GM23248 (cell line): ENCODE measurements around the gene UNC5C.

ENCODE experiments used
- EZH2 ChIP-seq: fragments of 200-600 bp; sonication (generic); IDR thresholded peaks from 2 replicates; pipeline ENCODE4 v1.6.1; 2018; ENCODE audit warnings: antibody characterized with exemption, mild to moderate bottlenecking; ENCODE audit not compliant: insufficient read depth, poor library complexity, severe bottlenecking
- EZH2phosphoT487 ChIP-seq: fragments of 200-600 bp; sonication (generic); IDR thresholded peaks from 2 replicates; pipeline ENCODE4 v1.6.1; 2018; ENCODE audit warnings: antibody characterized with exemption, moderate library complexity, mild to moderate bottlenecking, low read depth; ENCODE audit not compliant: insufficient read depth

DNA sequence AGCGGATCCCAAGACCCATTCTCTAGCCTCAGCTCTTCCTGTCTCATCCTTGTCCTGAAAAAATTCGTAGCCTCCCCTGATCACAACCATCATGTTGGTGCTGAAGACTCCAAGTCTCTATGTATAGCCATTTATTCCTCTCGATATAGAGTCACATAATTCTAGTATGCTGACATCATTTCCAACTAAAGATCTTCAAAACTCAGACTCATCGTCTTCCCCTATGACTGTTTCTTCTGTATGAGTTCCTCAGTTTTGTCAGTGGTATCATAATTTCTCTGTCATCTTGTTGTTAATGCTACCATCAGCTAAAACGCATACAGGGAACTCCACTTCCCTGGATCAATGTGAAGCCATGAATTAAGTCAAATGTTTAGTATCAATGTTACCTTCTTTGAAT, 41.2 kb downstream of the UNC5C start:
- no peak for TF ChIP-seq EZH2
- TF ChIP-seq EZH2phosphoT487: no peak
